HG02623 (cell line): ENCODE results near the gene NR6A1.

Source experiments
- ATAC-seq: cut with Tn5 transposase; IDR thresholded peaks from one replicate; pipeline ENCODE4 v1.9.1; 2021; ENCODE audit warnings: moderate library complexity; ENCODE audit not compliant: unreplicated experiment

The NR6A1 gene

GRCh38 chr9:124477648-124478285 is 293.3 kb downstream of the NR6A1 start:
- ATAC-seq: no peak

- no peak for ATAC-seq
These were observed 293.9 kb downstream of the NR6A1 start for GRCh38 chr9:124477211-124477647.

GRCh38 chr9:124475868-124476690 is 295.0 kb downstream of the NR6A1 start:
- ATAC-seq: no peak

GRCh38 chr9:124475158-124475867 is 295.8 kb downstream of the NR6A1 start:
- no peak for ATAC-seq

- ATAC-seq: no peak
These were observed 297.0 kb downstream of the NR6A1 start for GRCh38 chr9:124474151-124474550.

- ATAC-seq: no peak
These were observed 297.8 kb downstream of the NR6A1 start for GRCh38 chr9:124473310-124473709.

- ATAC-seq: no peak
These were observed 298.3 kb downstream of the NR6A1 start for GRCh38 chr9:124472770-124473169.

GRCh38 chr9:124471761-124472160 is 299.4 kb downstream of the NR6A1 start:
- ATAC-seq: no peak

- no peak for ATAC-seq
These were observed 300.4 kb downstream of the NR6A1 start for GRCh38 chr9:124470726-124471125.

GRCh38 chr9:124470306-124470705 is 300.8 kb downstream of the NR6A1 start:
- no peak for ATAC-seq

- no peak for ATAC-seq
These were observed 301.9 kb downstream of the NR6A1 start for GRCh38 chr9:124469011-124469832.

- ATAC-seq: no peak
These were observed 302.9 kb downstream of the NR6A1 start for GRCh38 chr9:124468061-124468740.

- ATAC-seq: no peak
These were observed 303.6 kb downstream of the NR6A1 start for GRCh38 chr9:124467410-124468060.
